HG03571 (cell line): Measurements from ENCODE around the gene MYBPC1.
A peak's percentile ranks its signal among the peaks of the same experiment; 100 is the strongest.

Experiments
- ATAC-seq: cut with Tn5 transposase; IDR thresholded peaks from one replicate; pipeline ENCODE4 v1.9.1; 2021; ENCODE audit not compliant: unreplicated experiment

Gene MYBPC1

GRCh38 chr12:101599771-101600484 is 5.2 kb downstream of the MYBPC1 start:
- no peak for ATAC-seq

- no peak for ATAC-seq
Observed at GRCh38 chr12:101604132-101604531, 9.4 kb downstream of the MYBPC1 start.

GRCh38 chr12:101607894-101608293 is 13.1 kb downstream of the MYBPC1 start:
- ATAC-seq, result no peak

GRCh38 chr12:101608301-101609133 is 13.7 kb downstream of the MYBPC1 start:
- no peak for ATAC-seq

DNA sequence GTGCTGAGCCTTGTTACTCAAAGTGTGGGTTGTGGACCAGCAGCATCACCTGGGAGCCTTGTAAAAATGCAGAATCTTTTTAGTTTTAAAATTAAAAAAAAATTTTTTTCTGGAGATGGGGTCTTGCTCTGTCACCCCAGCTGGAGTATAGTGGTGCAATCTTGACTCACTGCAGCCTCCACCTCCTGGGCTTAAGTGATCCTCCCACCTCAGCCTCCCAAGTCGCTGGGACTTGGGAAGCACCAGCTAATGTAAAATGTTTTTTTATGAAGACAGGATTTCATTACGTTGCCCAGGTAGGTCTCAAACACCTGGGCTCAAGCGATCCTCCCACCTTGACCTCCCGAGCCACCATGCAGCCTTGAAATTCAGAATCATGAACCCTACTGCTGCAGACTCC is 14.4 kb downstream of the MYBPC1 start:
- no peak for ATAC-seq

DNA sequence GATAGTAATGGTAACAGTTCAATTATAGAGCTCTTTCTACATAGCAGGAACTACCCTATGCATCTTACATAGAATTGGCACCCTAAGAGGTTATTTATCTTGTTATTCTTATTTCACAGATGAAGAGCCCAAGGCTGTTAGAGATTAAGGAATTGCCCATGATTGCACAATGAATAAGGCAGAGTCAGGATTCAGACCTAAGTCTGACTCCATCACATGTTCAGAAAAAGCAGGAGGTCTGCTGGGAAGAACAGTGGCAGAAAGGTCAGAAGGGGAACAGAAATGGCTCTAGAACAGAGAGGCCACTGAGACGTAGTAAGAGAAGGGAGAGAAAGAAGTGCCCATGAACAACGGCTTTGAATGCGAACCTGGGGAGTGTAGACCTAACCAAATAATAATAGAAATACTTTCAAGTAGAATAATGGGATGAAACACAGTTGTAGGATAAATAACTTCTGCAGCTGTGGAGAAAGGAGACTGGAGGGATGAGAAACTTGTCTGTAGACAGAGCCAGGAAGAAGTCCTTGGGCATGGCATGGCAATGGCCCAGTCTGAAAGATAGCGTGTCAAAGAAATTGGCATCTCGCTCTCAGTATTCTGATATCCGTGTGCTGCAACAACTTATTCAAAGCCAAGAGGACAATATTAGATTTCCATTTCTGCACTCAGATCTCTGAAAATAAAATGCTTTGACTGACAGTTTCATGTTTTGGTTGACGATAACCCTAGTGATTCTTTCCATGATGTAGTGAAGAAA is 17.6 kb downstream of the MYBPC1 start:
- ATAC-seq, result no peak

DNA sequence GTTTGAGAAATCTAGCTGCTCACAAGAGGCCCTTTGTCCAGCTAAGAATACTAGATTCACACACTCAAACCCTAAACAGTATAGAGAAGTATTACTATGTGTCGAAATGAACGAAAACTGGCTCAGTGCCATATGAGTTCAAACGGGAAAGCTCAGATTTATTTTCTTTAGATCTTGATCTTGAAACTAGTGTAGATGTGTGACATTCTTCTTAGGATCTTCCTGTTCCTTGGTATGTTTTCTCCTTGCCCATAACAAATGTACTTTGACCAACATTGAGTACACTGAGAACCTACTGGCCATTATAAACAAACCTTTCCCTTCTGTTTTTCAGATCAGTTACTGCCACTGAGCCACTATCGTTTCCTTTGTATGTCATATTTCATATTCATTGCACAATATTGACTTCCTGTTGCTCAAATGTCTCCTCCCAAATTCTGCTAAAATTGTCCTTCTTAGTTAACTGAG is 21.3 kb downstream of the MYBPC1 start:
- ATAC-seq, result no peak

GRCh38 chr12:101619026-101619786 is 24.4 kb downstream of the MYBPC1 start:
- ATAC-seq, result no peak

- ATAC-seq, result no peak
Observed at GRCh38 chr12:101619858-101620761, 25.3 kb downstream of the MYBPC1 start.

DNA sequence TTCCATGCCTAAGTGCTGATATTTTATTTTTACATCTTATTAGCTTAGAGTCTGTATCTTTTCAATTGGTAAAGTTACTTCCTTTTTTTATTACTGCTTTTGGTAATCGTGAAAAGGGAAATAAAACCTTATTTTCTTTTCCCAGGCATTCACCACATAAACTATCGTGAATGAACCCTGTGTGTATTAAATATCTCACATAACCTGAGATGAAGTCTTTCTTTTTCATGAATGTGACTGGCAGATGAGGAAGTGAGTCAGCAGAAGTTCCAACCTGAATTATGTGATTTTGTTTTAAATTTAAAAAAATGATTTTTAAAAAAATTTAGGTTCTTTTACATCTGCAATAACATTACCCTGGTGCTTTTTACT is 26.0 kb downstream of the MYBPC1 start:
- no peak for ATAC-seq

DNA sequence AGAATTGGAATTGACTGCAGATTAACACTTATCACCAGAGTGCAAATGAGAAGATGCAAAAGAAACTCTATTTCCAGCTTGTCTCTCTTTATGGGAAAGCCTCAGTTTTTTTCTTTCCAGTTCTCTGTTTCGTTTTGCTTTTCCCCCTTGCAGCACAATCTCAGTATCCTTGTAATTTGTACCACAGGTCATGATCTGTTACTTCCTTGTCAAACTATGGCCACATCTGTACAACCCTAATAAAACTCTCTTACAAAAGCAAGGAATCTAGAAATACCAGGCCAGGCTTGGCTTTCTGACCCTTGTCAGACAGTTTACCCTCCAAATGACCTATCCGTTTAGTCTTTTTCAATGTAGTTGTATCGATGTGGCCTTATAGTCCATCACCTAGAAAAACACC is 33.9 kb downstream of the MYBPC1 start:
- no peak for ATAC-seq

DNA sequence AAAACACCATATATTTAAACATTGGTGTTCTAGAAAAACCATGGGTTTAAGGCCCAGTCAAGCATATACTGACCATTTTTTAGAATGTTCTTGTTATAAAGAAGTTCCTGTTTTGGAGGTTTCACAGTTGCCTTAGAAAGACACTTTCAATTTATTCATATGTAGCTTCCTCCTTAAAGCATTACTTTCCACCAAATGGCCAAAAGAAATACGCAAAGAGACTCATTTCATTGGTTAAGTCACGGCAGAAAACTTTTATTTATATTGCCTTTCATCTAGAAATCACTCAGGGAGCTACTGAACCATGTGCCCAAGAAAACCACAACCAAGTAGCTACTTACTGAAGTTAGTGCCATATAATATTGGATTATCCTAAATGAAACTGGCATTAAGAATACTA is 40.0 kb downstream of the MYBPC1 start:
- peak; percentile 96 for ATAC-seq

DNA sequence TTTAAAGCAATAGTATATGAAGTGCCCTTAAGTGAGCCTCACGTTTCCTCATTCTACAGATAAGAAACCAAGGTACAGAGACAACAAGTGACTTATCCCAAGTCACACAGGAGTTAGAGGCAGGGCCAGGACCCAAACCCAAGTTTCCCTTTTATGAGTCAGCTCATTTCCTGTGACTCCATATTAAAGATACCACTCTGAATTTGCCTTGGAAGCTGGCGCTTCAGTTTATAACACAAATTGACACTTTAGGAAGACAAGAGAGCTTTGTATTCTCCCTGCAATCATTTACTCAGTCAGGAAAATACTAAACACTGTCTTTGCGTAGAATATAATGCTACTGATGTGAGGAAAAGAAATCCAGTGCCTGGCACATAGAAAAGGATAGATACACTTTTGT is 43.2 kb downstream of the MYBPC1 start:
- ATAC-seq, result no peak

DNA sequence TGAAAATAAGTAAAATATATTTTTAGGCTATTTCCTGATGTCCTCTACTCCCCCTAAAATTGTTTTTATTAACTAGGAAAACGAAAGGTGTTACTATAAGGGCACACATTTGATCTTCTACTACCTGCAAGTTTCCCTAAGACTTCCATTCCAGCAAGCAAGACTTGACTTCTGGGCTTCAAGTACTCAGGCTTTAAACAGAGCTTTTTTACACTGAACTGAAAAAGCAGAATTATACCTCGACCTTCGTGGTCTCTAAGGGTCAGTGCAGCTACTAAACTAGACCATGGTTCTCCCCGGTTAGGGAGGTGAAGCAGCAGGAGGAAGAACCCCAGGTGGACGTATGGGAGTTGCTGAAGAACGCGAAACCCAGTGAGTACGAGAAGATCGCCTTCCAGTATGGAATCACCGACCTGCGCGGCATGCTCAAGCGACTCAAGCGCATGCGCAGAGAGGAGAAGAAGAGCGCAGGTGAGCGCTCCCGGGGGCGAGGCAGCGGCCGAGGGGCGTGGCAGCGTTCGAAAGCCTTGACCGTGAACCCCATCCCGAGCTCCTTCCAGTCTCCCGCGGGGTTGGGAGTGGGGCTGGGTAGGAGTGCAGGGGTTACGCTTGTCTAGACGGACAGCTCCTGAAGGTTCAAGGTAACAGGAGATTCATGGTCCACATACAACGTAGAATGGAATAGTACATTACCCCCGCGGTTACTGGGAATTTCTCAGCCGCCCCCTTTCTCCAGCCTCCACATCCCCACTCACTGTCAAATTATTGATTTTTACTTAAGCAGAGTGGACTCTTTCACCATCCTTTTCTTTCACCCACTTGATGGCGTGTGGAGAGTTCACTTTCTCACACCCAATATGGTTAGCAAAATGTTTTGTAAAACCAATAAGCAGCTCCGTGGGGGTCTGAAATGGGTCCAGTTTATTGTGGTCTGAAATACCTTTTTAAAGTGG is 47.6 kb downstream of the MYBPC1 start:
- no peak for ATAC-seq

DNA sequence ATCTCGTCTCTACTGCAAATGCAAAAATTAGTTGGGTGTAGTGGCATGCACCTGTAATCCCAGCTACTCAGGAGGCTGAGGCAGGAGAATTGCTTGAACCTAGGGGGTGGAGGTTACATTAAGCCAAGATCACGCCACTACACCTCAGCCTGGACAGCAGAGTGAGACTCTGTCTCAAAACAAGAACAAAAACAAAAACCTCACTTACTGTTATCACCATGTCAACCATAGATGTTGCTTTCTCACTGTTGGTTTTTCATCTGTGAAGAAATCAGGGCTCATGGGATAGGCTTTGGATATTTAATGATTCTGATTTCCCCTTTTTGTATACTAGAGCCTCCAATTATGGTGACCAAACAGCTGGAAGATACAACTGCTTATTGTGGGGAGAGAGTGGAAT is 52.9 kb downstream of the MYBPC1 start:
- ATAC-seq, result no peak

GRCh38 chr12:101648195-101648594 is 53.4 kb downstream of the MYBPC1 start:
- ATAC-seq, result no peak

GRCh38 chr12:101650346-101651117 is 55.8 kb downstream of the MYBPC1 start:
- ATAC-seq, result no peak

GRCh38 chr12:101653030-101653429 is 58.3 kb downstream of the MYBPC1 start:
- ATAC-seq, result no peak
